SU-DHL-6 (cell line): ENCODE data around the gene KMT2B.

Experiments
- H2AFZ ChIP-seq: fragments of 200-600 bp; sonication (generic); 2 replicates; pipeline ENCODE4 v1.6.1; 2014; ENCODE audit warnings: low read depth, mild to moderate bottlenecking, moderate library complexity, mixed read lengths, antibody characterized with exemption, low read length; ENCODE audit not compliant: severe bottlenecking
- H3F3A ChIP-seq: fragments of 200-600 bp; shearing (Covaris generic); 2 replicates; pipeline ENCODE4 v1.6.0; 2016; ENCODE audit warnings: antibody characterized with exemption, mild to moderate bottlenecking; ENCODE audit not compliant: insufficient read depth
- H3K27ac ChIP-seq: fragments of 200-600 bp; sonication (generic); 2 replicates; pipeline ENCODE4 v1.5.1; 2016; ENCODE audit warnings: low read depth, mild to moderate bottlenecking, low read length, moderate library complexity, mixed read lengths
- H3K27me3 ChIP-seq: fragments of 200-600 bp; sonication (generic), shearing (Covaris generic); 2 replicates; pipeline ENCODE4 v1.6.0; 2014; ENCODE audit warnings: mild to moderate bottlenecking, low read length
- H3K36me3 ChIP-seq: fragments of 200-600 bp; sonication (generic); 2 replicates; pipeline ENCODE4 v1.6.1; 2014; ENCODE audit warnings: mild to moderate bottlenecking, low read length, mixed read lengths
- H3K4me2 ChIP-seq: fragments of 300-600, 200-600 bp; shearing (Covaris generic), sonication (generic); 2 replicates; pipeline ENCODE4 v1.6.0; 2014; ENCODE audit warnings: low read length, low read depth, mild to moderate bottlenecking; ENCODE audit not compliant: poor library complexity, severe bottlenecking
- H3K4me3 ChIP-seq: fragments of 200-600 bp; sonication (generic); 2 replicates; pipeline ENCODE4 v1.5.1; 2014; ENCODE audit warnings: antibody characterized with exemption, low read length, mild to moderate bottlenecking, mixed read lengths; ENCODE audit not compliant: insufficient read depth, poor library complexity, severe bottlenecking
- H3K79me2 ChIP-seq: fragments of 200-600 bp; sonication (generic); 2 replicates; pipeline ENCODE4 v1.6.1; 2014; ENCODE audit warnings: mild to moderate bottlenecking, low read length, moderate library complexity; ENCODE audit not compliant: insufficient read depth
- H3K9ac ChIP-seq: fragments of 200-600 bp; sonication (generic); 2 replicates; pipeline ENCODE4 v1.7.0; 2014; ENCODE audit warnings: mild to moderate bottlenecking, low read length
- H3K9me2 ChIP-seq: fragments of 200-600 bp; sonication (generic); replicated peaks from 2 replicates; pipeline ENCODE4 v1.6.1; 2014; ENCODE audit warnings: low read length; ENCODE audit not compliant: insufficient read depth
- H3K9me3 ChIP-seq: fragments of 200-600 bp; sonication (generic); 2 replicates; pipeline ENCODE4 v1.6.1; 2014; ENCODE audit warnings: low read length, mixed read lengths; ENCODE audit not compliant: insufficient read depth
- H4K20me1 ChIP-seq: fragments of 200-600 bp; sonication (generic); 2 replicates; pipeline ENCODE4 v1.6.1; 2014; ENCODE audit warnings: low read depth, mild to moderate bottlenecking, antibody characterized with exemption, low read length, moderate library complexity, mixed read lengths
- CTCF ChIP-seq: fragments of 200-600 bp; sonication (generic); IDR thresholded peaks from one replicate; pipeline ENCODE4 v1.5.1; 2017; ENCODE audit warnings: antibody characterized with exemption, mild to moderate bottlenecking, low read length, moderate library complexity; ENCODE audit not compliant: insufficient read depth, poor library complexity, severe bottlenecking
- EZH2phosphoT487 ChIP-seq: fragments of 200-600 bp; sonication (generic), shearing (Covaris generic); conservative IDR thresholded peaks from 2 replicates; pipeline ENCODE4 v1.6.1; 2018; ENCODE audit warnings: mild to moderate bottlenecking, antibody characterized with exemption, low read length, moderate library complexity, mixed read lengths

The KMT2B gene

GRCh38 chr19:35731779-35732405, 14.1 kb downstream of the KMT2B start:
- H3K79me2 ChIP-seq: no peaks in the 10 kb centered on the region
- H4K20me1 ChIP-seq: no peaks in the 10 kb centered on the region
- H3K9me2 ChIP-seq: no peaks in the 10 kb centered on the region
- no peaks in the 10 kb centered on the region for H3F3A ChIP-seq
- no peaks in the 10 kb centered on the region for H3K9me3 ChIP-seq
- H3K9ac ChIP-seq: no peak overlapping the region
- H3K4me2 ChIP-seq: no peak overlapping the region
- no peak overlapping the region for H3K4me3 ChIP-seq
- H3K36me3 ChIP-seq: no peaks in the 10 kb centered on the region
- no peak overlapping the region for H3K27ac ChIP-seq
- no peaks in the 10 kb centered on the region for H3K27me3 ChIP-seq
- no peak overlapping the region for H2AFZ ChIP-seq
- TF ChIP-seq CTCF (no peak), EZH2phosphoT487 (no peak)

GRCh38 chr19:35732540-35733179, 14.9 kb downstream of the KMT2B start:
- TF ChIP-seq EZH2phosphoT487 (no peak), CTCF (no peak)
- no peaks in the 10 kb centered on the region for H3K36me3 ChIP-seq

GRCh38 chr19:35733180-35734125, 15.7 kb downstream of the KMT2B start:
- H4K20me1 ChIP-seq: no peaks in the 10 kb centered on the region
- TF ChIP-seq CTCF (no peak), EZH2phosphoT487 (no peak)
- no peak overlapping the region for H3K4me2 ChIP-seq

More at GRCh38 chr19:35732540-35733179, 14.9 kb downstream of the KMT2B start:
- Histone ChIP-seq H3K27ac (no peak overlapping the region), H4K20me1 (no peaks in the 10 kb centered on the region), H3K27me3 (no peaks in the 10 kb centered on the region), H3K79me2 (no peaks in the 10 kb centered on the region), H3K4me3 (no peak overlapping the region), H3K4me2 (no peak overlapping the region), H2AFZ (no peak overlapping the region), H3K9me3 (no peaks in the 10 kb centered on the region), H3F3A (no peaks in the 10 kb centered on the region), H3K9ac (no peak overlapping the region), H3K9me2 (no peaks in the 10 kb centered on the region)

More at GRCh38 chr19:35733180-35734125, 15.7 kb downstream of the KMT2B start:
- no peak overlapping the region for H3K9ac ChIP-seq
- H3K27me3 ChIP-seq: no peaks in the 10 kb centered on the region
- H3K27ac ChIP-seq: no peak overlapping the region
- no peaks in the 10 kb centered on the region for H3F3A ChIP-seq
- no peaks in the 10 kb centered on the region for H3K9me2 ChIP-seq
- no peaks in the 10 kb centered on the region for H3K79me2 ChIP-seq
- H3K4me3 ChIP-seq: no peak overlapping the region
- no peaks in the 10 kb centered on the region for H3K36me3 ChIP-seq
- H3K9me3 ChIP-seq: no peaks in the 10 kb centered on the region
- no peak overlapping the region for H2AFZ ChIP-seq
